Sigmoid colon (tissue), 7 donors: Measurements from ENCODE around the gene EGFLAM. TPM values are rescaled to one million over a fixed set of nuclear protein-coding genes. Genes with fewer than 3 reads are reported as not detected.

Experiments used
- DNase-seq: peaks from one replicate; pipeline ENCODE4 v3.0.0-alpha.2; 2019
- H3K27ac ChIP-seq, 4 donors: fragments of 200-600 bp; sonication (generic); one replicate each; pipeline ENCODE4 v1.5.1; 2016 to 2019; ENCODE audit warnings: mild to moderate bottlenecking in 1 of 4
- H3K27me3 ChIP-seq, 3 donors: fragments of 200-600 bp; sonication (generic); one replicate each; pipeline ENCODE4 v1.5.1; 2019; ENCODE audit warnings: mild to moderate bottlenecking in 1 of 3
- H3K36me3 ChIP-seq, 4 donors: fragments of 200-600 bp; sonication (generic); one replicate each; pipeline ENCODE4 v1.5.1; 2016 to 2019
- H3K4me1 ChIP-seq, 4 donors: fragments of 200-600 bp; sonication (generic); one replicate each; pipeline ENCODE4 v1.5.1; 2017 to 2019
- H3K4me3 ChIP-seq, 4 donors: fragments of 200-600 bp; sonication (generic); one replicate each; pipeline ENCODE4 v1.5.1; 2017 to 2019; ENCODE audit warnings: mild to moderate bottlenecking in 2 of 4, moderate library complexity in 1 of 4
- H3K9me3 ChIP-seq, 4 donors: fragments of 200-600 bp in 3 of 4; sonication (generic) in 3 of 4; one replicate each; pipeline versions ENCODE4 v1.5.1 to v1.6.1; 2013 to 2019
- EP300 ChIP-seq, 4 donors: sonication (generic); formaldehyde crosslinking; IDR thresholded peaks; one replicate each; pipeline ENCODE4 v1.6.1; 2017; ENCODE audit warnings: antibody characterized with exemption in 4 of 4
- POLR2A ChIP-seq, 2 donors: fragments of 450-650 bp; IDR thresholded peaks; one replicate each; pipeline ENCODE4 v1.6.1; 2016; ENCODE audit warnings: antibody characterized with exemption in 2 of 2, mild to moderate bottlenecking in 2 of 2, moderate library complexity in 2 of 2
- POLR2AphosphoS5 ChIP-seq, 4 donors: sonication (generic); formaldehyde crosslinking; IDR thresholded peaks; one replicate each; pipeline ENCODE4 v1.6.1; 2017; ENCODE audit warnings: antibody characterized with exemption in 4 of 4
- WGBS, 2 donors: extraction: QIAGEN DNeasy Blood & Tissue Kit; methylation state at CpG; one replicate each; pipeline ENCODE4 v1.1.7; 2013; 5-methylcytosine and 5-hydroxymethylcytosine counted together
- intact Hi-C: fragments of 100-400 bp; cut with DNase I; formaldehyde crosslinking; loops from one replicate; pipeline ENCODE4 v1.15.1; 2023
- polyA plus RNA-seq, 3 donors: library from polyadenylated mRNA; stranded (reverse); fragments of 200-250 nt; gene quantifications; one replicate each; pipeline ENCODE4 v1.2.3, GENCODE V29; 2013
- total RNA-seq, 4 donors: library from RNA; depleted of rRNA; stranded (reverse); fragments of >200 nt; gene quantifications; one replicate each; pipeline ENCODE4 v1.1.0, GENCODE V29; 2016
- TF ChIP-seq, protein P1 (sequence below), 4 experiments: fragments of 450-650 bp in 3 of 4; fragments of 200-600 bp in 1 of 4; IDR thresholded peaks; one replicate each; pipeline ENCODE4 v1.5.1; 2016 to 2019; ENCODE audit warnings: antibody characterized with exemption in 4 of 4, mild to moderate bottlenecking in 3 of 4, moderate library complexity in 2 of 4
- donor health status: healthy with polysubstance abuse.
- donor health status: Bipolar disorder and iron deficiency.
- donor health status: healthy.

Gene EGFLAM
- total and polyA plus RNA-seq, 7 donors: 0.46 to 5.7 (median 2.5) TPM

DNA sequence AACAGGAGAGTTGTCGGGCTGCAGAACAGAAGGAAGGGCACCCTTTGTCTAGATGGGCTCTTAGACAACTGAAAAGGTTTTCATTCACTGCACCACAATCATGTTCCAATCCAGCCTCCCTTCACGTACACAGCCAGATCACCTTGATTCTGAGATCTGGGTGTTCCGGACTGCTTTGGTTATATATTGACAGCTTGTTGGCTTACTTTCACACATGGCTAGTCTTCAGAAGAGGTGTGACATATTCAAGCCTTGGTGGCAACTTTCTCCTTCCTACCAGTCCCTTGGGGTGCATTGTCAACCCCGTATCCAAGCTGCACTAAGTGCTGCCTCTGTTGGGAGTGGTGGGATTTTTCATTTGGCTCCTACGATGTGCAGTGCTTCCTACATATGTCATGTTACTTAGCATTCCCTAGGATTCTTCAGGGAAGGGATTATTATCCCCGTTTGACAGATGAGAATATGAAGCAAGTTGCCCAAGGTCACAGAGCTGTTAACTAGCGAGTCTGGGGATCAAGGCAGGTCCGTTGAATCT is 197.5 kb downstream of the EGFLAM start:
- intact Hi-C loops: no loop called here
- no peak for TF ChIP-seq POLR2A (IDR thresholded peaks at IDR 0.05)
- no peak for TF ChIP-seq POLR2AphosphoS5 (IDR thresholded peaks at IDR 0.05)
- TF ChIP-seq EP300 (IDR thresholded peaks at IDR 0.05): no peak
- TF ChIP-seq, protein P1, sequence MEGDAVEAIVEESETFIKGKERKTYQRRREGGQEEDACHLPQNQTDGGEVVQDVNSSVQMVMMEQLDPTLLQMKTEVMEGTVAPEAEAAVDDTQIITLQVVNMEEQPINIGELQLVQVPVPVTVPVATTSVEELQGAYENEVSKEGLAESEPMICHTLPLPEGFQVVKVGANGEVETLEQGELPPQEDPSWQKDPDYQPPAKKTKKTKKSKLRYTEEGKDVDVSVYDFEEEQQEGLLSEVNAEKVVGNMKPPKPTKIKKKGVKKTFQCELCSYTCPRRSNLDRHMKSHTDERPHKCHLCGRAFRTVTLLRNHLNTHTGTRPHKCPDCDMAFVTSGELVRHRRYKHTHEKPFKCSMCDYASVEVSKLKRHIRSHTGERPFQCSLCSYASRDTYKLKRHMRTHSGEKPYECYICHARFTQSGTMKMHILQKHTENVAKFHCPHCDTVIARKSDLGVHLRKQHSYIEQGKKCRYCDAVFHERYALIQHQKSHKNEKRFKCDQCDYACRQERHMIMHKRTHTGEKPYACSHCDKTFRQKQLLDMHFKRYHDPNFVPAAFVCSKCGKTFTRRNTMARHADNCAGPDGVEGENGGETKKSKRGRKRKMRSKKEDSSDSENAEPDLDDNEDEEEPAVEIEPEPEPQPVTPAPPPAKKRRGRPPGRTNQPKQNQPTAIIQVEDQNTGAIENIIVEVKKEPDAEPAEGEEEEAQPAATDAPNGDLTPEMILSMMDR (IDR thresholded peaks at IDR 0.05): no peak
- H3K27ac ChIP-seq: no peak overlapping the region
- WGBS, 2 donors: 59 to 82% methylated on average over 8 of the region's 8 CpGs
- H3K36me3 ChIP-seq: no peaks in the 10 kb centered on the region
- no peaks in the 10 kb centered on the region for H3K9me3 ChIP-seq
- no peak overlapping the region for H3K4me3 ChIP-seq
- no peaks in the 10 kb centered on the region for H3K27me3 ChIP-seq
- no peak for DNase-seq
- no peaks in the 10 kb centered on the region for H3K4me1 ChIP-seq

DNA sequence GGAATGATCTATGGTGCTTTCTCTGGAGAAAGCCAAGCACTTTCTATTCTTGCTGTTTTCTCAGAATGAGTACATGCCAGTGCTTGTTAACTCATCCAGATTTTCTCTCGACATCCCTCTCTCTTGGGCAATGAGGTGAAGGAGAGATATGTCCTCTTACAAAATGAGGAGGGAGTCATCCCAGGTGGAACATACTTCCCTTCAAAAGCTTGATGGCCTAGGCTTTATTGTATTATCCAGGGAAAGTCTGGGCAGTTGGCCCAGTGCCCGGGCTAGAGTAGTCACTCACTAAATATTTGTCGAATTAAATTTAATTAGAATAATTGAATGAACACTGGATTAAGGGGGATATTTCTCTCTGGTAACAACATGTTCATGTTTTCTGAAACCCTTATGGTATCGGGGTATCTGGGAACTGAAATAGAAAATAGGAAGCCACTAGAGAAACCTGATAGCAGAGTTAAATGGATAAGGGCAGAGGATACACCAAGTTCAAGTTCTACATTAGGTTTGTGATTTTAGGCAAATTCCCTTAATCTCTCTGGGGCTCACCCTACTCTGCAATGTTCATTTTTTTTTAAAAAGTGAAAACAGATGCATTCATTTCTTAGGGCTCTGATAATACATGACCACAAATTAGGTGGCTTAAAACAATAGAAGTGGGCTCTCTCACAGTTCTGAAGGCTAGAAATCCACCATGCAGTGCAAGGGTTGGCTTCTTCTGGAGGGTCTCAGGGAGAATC is 198.5 kb downstream of the EGFLAM start:
- intact Hi-C loops: no loop called here
- Histone ChIP-seq H3K4me3 (no peak overlapping the region), H3K27me3 (no peaks in the 10 kb centered on the region), H3K4me1 (no peaks in the 10 kb centered on the region), H3K27ac (no peak overlapping the region), H3K36me3 (no peaks in the 10 kb centered on the region), H3K9me3 (no peaks in the 10 kb centered on the region)
- TF ChIP-seq, protein P1 (IDR thresholded peaks at IDR 0.05): no peak
- TF ChIP-seq POLR2A (IDR thresholded peaks at IDR 0.05) (no peak), POLR2AphosphoS5 (IDR thresholded peaks at IDR 0.05) (no peak), EP300 (IDR thresholded peaks at IDR 0.05) (no peak)
- 82 to 86% methylated on average over 4 of the region's 4 CpGs for WGBS, 2 donors
- no peak for DNase-seq

DNA sequence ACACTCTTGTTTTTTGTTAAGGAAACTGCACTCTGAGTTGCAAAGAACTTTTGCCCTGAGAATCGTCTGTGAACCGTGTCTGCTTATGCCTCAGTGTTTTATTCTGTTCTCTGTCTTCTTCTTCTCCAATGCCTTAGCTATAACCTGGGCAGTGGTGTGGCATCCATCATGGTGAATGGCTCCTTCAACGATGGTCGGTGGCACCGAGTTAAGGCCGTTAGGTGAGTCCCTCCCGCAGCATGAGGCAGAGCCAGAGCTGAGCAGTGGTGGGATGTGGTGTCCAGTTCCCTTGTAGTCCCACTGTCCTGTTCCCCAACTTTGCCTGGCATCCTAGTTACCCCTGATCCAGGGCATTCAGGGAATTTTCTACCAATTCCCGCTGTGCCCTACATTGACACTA is 199.8 kb downstream of the EGFLAM start:
- H3K4me1 ChIP-seq: peaks cover 0 to 10% (median 6%) of the 10 kb centered on the region in 4 donors
- DNase-seq: no peak
- no peak overlapping the region for H3K27ac ChIP-seq
- no peaks in the 10 kb centered on the region for H3K9me3 ChIP-seq
- 92 to 96% methylated on average over 8 of the region's 8 CpGs for WGBS, 2 donors
- TF ChIP-seq POLR2A (IDR thresholded peaks at IDR 0.05): no peak
- TF ChIP-seq POLR2AphosphoS5 (IDR thresholded peaks at IDR 0.05): no peak
- no peak overlapping the region for H3K4me3 ChIP-seq
- H3K27me3 ChIP-seq: no peaks in the 10 kb centered on the region
- no peaks in the 10 kb centered on the region for H3K36me3 ChIP-seq
- intact Hi-C loops: no loop called here

DNA sequence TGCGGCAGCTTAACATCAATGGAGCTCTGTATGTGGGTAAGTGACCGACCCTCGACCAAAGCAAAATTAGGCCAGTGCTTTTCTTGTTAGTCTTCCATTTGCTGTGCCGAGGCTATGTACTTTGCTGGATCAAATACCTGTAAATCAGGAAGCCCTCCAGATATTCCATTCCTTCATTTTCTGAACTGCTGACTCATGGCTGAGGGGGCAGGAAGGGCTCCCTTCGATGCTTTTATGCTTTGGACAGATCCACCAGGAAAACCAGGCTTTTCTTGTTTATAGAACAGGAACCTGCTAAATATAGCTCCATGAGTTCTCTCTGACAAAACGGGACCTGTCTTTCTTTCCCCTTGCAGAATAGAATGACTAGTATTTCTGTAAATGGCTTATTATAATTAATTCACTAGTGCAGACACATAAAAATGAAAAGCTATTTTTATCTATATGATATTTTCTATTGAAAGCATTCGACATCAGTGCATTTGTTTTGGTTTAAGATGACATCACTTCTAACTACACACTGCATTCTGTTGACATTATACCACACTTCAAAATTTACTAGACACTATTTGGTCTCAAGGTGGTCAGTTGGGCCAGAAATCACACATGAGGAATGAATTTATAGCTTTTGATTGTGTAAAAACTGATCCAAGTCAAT is 204.7 kb downstream of the EGFLAM start:
- H3K27me3 ChIP-seq: no peaks in the 10 kb centered on the region

DNA sequence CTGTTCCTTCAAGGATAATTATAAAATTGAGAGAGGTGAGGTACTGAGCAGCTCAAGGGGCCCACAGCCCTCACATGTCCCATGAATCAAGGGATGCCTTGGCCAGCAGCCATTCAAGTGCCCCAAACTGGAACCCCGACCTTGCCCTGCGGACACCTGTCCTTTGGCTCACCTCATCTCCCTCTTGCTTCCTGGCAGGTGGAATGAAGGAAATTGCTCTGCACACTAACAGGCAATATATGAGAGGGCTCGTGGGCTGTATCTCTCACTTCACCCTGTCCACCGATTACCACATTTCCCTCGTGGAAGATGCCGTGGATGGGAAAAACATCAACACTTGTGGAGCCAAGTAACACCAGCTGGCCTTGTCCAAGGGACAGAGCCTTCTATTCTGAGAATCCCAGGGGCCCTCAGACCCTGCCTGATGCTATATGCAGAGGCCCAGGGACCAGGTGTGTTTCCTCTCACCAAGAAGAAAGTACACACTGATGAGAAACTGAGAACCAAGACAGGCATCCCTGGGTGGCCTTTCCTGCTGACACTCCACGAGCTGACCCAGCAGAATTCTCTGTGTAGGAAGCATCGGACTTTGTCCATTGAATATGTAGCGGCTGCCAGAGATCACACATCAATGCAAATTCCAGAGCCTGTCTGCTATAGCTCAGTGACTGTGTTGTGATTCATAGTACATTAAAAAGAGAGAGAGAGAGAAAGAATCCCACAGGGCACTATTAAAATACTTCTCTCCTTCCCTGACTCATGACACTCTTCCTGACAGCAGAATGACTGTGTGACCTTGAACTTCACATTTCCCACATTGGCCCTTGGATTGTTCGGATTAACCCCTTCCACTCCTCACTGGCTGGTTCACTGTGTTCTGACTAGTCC is 205.5 kb downstream of the EGFLAM start:
- intact Hi-C loops: no loop called here
- H3K36me3 ChIP-seq: no peaks in the 10 kb centered on the region
- 46 to 60% methylated on average over 10 of the region's 10 CpGs for WGBS, 2 donors
- peak in 3 of 4 donors; percentile 50 to 73 (median 51) for TF ChIP-seq POLR2AphosphoS5 (IDR thresholded peaks at IDR 0.05)
- TF ChIP-seq EP300 (IDR thresholded peaks at IDR 0.05): no peak
- TF ChIP-seq, protein P1 (IDR thresholded peaks at IDR 0.05): no peak
- DNase-seq: peak; percentile 74
- no peaks in the 10 kb centered on the region for H3K27me3 ChIP-seq
- H3K27ac ChIP-seq: peak overlapping the region; percentile 63 to 81 (median 73)
- no peaks in the 10 kb centered on the region for H3K9me3 ChIP-seq
- no peak overlapping the region for H3K4me3 ChIP-seq
- peaks cover 0 to 60% (median 54%) of the 10 kb centered on the region in 4 donors for H3K4me1 ChIP-seq

More for the DNA sequence above, 204.7 kb downstream of the EGFLAM start:
- H3K27ac ChIP-seq: peak overlapping the region; percentile 63 to 81 (median 73)
- TF ChIP-seq POLR2AphosphoS5 (IDR thresholded peaks at IDR 0.05) (peak in 1 of 4 donors; percentile 16), POLR2A (IDR thresholded peaks at IDR 0.05) (no peak), EP300 (IDR thresholded peaks at IDR 0.05) (no peak)
- no peak for DNase-seq
- intact Hi-C loops: no loop called here
- no peaks in the 10 kb centered on the region for H3K9me3 ChIP-seq
- H3K4me1 ChIP-seq: peaks cover 0 to 53% (median 46%) of the 10 kb centered on the region in 4 donors
- no peak overlapping the region for H3K4me3 ChIP-seq
- 63 to 66% methylated on average over 7 of the region's 7 CpGs for WGBS, 2 donors
- H3K36me3 ChIP-seq: no peaks in the 10 kb centered on the region
